Measurements from ENCODE around the gene ATG14. TPM values are rescaled to one million over a fixed set of nuclear protein-coding genes. Genes with fewer than 3 reads are reported as not detected.
"Not testable (repeated sequence)": the region's sequence is repeated elsewhere in the genome, so short reads cannot be mapped to it uniquely, and the experiment has no call there.

Gene ATG14
- total RNA-seq, 6 donors from 2014 or later: 7.6 to 29.3 (median 11.1) TPM

- no peaks in the 10 kb centered on the region for H3K27me3 ChIP-seq
- H3K4me3 ChIP-seq: no peak overlapping the region
- H3K9me3 ChIP-seq: no peaks in the 10 kb centered on the region
- H3K36me3 ChIP-seq: peaks cover 11 to 35% (median 21%) of the 10 kb centered on the region in 4 donors
- H3K27ac ChIP-seq: no peak overlapping the region
- 87 to 90% methylated on average over 4 of the region's 4 CpGs for WGBS, 2 donors
- H3K4me1 ChIP-seq: peaks cover 0 to 8% (median 4%) of the 10 kb centered on the region in 4 donors
- ATAC-seq (ENCODE audit: low FRiP score in 2 of 2) (no peak), DNase-seq (no peak)
- TF ChIP-seq POLR2A (IDR thresholded peaks at IDR 0.05): no peak
- peak in 1 of 6 experiments; percentile 8 for TF ChIP-seq CTCF (IDR thresholded peaks at IDR 0.05)
Measured at GRCh38 chr14:55350461-55350860, 61.2 kb downstream of the ATG14 start.

DNA sequence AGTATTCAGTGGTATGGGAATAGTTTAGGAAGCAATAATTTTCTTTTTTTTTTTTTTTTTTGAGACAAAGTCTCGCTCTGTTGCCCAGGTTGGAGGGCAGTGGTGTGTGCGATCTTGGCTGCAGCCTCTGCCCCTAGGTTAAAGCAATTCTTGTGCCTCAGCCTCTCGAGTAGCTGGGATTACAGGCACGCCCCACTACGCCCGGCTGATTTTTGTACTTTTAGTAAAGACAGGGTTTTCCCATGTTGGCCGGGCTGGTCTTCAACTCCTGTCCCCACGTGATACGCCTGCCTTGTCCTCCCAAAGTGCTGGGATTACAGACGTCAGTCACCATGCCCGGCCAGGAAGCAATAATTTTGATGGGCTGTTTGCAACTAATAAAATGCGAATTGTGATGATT lies 62.1 kb downstream of the ATG14 start:
- DNase-seq (no peak), ATAC-seq (ENCODE audit: low FRiP score in 2 of 2) (no peak)
- Histone ChIP-seq H3K4me3 (no peak overlapping the region), H3K27me3 (no peaks in the 10 kb centered on the region), H3K4me1 (peaks cover 0 to 14% (median 4%) of the 10 kb centered on the region in 4 donors), H3K9me3 (no peaks in the 10 kb centered on the region), H3K27ac (no peak overlapping the region), H3K36me3 (peaks cover 11 to 29% (median 20%) of the 10 kb centered on the region in 4 donors)
- WGBS, 2 donors: 75 to 88% methylated on average over 12 of the region's 12 CpGs
- TF ChIP-seq EP300 (IDR thresholded peaks at IDR 0.05): no peak
- no peak for TF ChIP-seq POLR2A (IDR thresholded peaks at IDR 0.05)
- TF ChIP-seq CTCF (IDR thresholded peaks at IDR 0.05): no peak
- no peak for TF ChIP-seq POLR2AphosphoS5 (IDR thresholded peaks at IDR 0.05)

- peaks cover 0 to 7% (median 3%) of the 10 kb centered on the region in 4 donors for H3K4me1 ChIP-seq
- WGBS, 2 donors: 73 to 85% methylated on average over 4 of the region's 4 CpGs
- no peak overlapping the region for H3K27ac ChIP-seq
- no peaks in the 10 kb centered on the region for H3K9me3 ChIP-seq
- no peak for TF ChIP-seq POLR2A (IDR thresholded peaks at IDR 0.05)
- TF ChIP-seq CTCF (IDR thresholded peaks at IDR 0.05): no peak
- TF ChIP-seq POLR2AphosphoS5 (IDR thresholded peaks at IDR 0.05): no peak
- TF ChIP-seq EP300 (IDR thresholded peaks at IDR 0.05): no peak
- no peaks in the 10 kb centered on the region for H3K27me3 ChIP-seq
- H3K36me3 ChIP-seq: peaks cover 11 to 28% (median 18%) of the 10 kb centered on the region in 4 donors
- no peak for ATAC-seq (ENCODE audit: low FRiP score in 2 of 2)
- H3K4me3 ChIP-seq: no peak overlapping the region
- DNase-seq: no peak
Measured at GRCh38 chr14:55348766-55349453, 62.7 kb downstream of the ATG14 start.

DNA sequence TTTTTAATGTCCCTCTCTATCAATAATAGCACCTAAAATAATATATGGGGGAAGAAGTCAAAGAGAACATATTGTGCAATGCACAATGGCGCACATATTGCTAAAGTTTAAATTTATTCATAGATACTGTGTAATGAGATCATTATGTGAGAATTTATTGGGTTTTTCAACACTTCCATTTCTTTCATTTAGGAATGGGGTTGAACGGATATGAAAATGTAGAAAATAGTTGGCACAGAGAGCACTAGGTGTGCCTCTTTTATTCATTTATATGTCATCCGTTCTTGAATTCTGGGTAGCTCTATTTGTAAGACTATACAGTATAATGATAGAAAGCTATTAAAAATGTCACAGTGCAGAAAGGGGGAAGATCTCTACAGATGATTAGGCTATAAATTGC lies 63.9 kb downstream of the ATG14 start:
- ATAC-seq (ENCODE audit: low FRiP score in 2 of 2) (no peak), DNase-seq (no peak)
- WGBS, 2 donors: 87 to 88% methylated on average over 3 of the region's 3 CpGs
- no peak for TF ChIP-seq EP300 (IDR thresholded peaks at IDR 0.05)
- TF ChIP-seq POLR2AphosphoS5 (IDR thresholded peaks at IDR 0.05): no peak
- TF ChIP-seq POLR2A (IDR thresholded peaks at IDR 0.05): no peak
- no peak for TF ChIP-seq CTCF (IDR thresholded peaks at IDR 0.05)
- H3K4me3 ChIP-seq: no peak overlapping the region
- peaks cover 11 to 25% (median 17%) of the 10 kb centered on the region in 4 donors for H3K36me3 ChIP-seq
- no peaks in the 10 kb centered on the region for H3K27me3 ChIP-seq
- H3K4me1 ChIP-seq: peaks cover 0 to 7% (median 5%) of the 10 kb centered on the region in 4 donors
- no peak overlapping the region for H3K27ac ChIP-seq
- H3K9me3 ChIP-seq: no peaks in the 10 kb centered on the region

DNA sequence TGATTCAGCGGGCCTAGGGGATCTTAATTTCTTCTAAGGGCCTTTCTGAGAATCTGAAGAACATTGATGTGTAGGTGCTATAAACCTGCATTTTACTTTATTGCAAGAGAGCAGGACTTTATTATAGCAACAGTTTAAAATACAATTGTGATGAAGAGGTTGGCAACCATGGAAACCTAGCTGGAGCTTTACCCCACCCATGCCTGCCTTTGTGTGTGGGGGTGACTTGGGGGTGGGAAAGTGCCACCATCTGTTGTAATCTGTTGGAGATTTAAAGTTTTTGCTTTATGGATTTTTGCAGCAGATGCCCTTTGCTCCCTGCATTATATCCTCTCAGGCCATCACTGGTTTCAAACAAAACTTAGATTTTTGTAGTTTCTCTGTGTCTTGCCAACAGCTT lies 64.6 kb downstream of the ATG14 start:
- Histone ChIP-seq H3K4me1 (peaks cover 0 to 7% (median 5%) of the 10 kb centered on the region in 4 donors), H3K9me3 (no peaks in the 10 kb centered on the region), H3K4me3 (no peak overlapping the region), H3K27ac (no peak overlapping the region), H3K27me3 (no peaks in the 10 kb centered on the region), H3K36me3 (peaks cover 5 to 18% (median 12%) of the 10 kb centered on the region in 4 donors)
- TF ChIP-seq CTCF (IDR thresholded peaks at IDR 0.05) (no peak), POLR2A (IDR thresholded peaks at IDR 0.05) (no peak), EP300 (IDR thresholded peaks at IDR 0.05) (no peak), POLR2AphosphoS5 (IDR thresholded peaks at IDR 0.05) (no peak)
- DNase-seq (no peak), ATAC-seq (ENCODE audit: low FRiP score in 2 of 2) (no peak)
- WGBS, 2 donors: 90 to 100% methylated on average over 1 of the region's 1 CpG

GRCh38 chr14:55344582-55345163 lies 67.0 kb downstream of the ATG14 start:
- not testable (repeated sequence) for DNase-seq; H3K4me3 ChIP-seq; H3K27me3 ChIP-seq; H3K36me3 ChIP-seq; ATAC-seq (ENCODE audit: low FRiP score in 2 of 2); H3K27ac ChIP-seq; H3K9me3 ChIP-seq
- H3K4me1 ChIP-seq: peaks cover 7 to 17% (median 13%) of the 10 kb centered on the region in 4 donors
- WGBS, 2 donors: 75 to 77% methylated on average over 6 of the region's 6 CpGs
